Activated T-helper 1 cell treated with Interleukin-2 at 50 U/mL for 16 hours (primary cell): ENCODE measurements around the gene NT5C1A.

ENCODE experiments used
- DNase-seq: peaks from one replicate; pipeline ENCODE4 v3.0.0-alpha.2; 2020; ENCODE audit warnings: low read depth

NT5C1A gene

GRCh38 chr1:39635871-39636210 lies 36.1 kb downstream of the NT5C1A start:
- no peak for DNase-seq

GRCh38 chr1:39635205-39635870 lies 36.6 kb downstream of the NT5C1A start:
- no peak for DNase-seq

GRCh38 chr1:39633422-39633821 lies 38.5 kb downstream of the NT5C1A start:
- no peak for DNase-seq

- DNase-seq = no peak
Observed at GRCh38 chr1:39632682-39633417, 39.1 kb downstream of the NT5C1A start.

GRCh38 chr1:39632323-39632681 lies 39.6 kb downstream of the NT5C1A start:
- DNase-seq = no peak

DNA sequence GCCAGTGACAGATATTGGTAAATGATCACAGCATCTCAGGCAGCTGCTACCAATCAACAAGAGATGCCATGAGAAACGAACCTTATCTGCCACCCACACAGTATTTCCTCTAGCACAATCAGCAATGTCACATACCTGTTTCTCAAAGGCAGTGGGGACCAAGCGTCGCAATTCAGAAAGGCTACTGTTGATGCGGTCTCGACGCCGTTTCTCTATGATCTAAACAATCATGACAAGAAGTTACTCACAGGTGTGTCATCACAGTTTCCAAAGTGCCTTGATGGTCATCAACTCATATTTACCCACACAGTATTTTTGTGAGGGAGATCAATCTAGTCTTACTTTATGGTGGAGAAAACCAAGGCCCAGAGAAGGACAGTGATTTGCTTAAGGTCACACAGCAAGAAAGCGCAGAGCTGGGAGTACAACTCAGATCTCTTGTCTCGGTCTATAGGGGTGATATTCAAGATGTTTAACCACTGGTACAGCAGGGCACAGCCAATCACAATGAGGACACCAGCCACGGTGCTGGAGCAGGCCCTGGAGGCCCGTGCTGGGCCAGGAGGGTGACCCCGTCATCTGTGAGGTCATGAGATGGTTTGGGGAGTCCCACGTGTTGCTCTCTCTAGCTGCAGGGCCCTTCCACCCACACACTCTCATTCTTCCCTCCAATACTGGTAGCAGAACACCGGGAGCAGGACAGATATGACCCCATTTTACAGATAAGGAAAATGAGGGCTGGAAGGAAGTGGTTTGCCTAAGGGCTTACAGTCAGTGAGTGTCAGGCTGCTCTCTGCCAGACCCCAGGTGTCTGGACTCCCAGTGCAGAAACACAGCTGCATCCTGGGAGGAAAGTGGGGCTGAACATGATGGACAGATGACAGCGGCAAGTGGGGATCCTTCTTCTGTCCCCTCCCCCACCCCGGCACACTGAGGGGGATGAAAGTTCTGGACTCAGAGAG lies 40.3 kb downstream of the NT5C1A start:
- DNase-seq = no peak

DNA sequence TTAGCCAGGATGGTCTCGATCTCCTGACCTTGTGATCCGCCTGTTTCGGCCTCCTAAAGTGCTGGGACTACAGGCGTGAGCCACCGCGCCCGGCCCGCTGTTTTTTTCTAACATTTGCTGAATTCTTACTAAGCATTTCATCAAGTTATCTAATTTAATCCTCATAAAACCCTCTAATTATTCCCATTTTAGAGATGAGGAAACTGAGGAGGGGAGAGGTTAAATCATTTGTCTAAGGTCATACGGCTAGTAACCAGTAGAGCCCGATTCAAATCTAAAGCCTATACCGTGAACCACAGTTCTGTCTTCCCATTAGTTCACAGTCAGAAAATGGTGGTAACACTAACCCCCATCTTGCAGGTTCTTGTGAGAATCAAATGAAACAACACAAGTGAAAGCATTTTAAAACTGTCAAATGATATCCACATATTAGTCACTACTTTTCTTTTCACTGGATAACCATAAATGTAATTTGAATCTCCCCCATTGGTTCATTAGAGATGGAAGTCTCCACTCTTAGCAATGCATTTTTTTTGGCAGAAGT lies 43.0 kb downstream of the NT5C1A start:
- no peak for DNase-seq

GRCh38 chr1:39626646-39627045 lies 45.3 kb downstream of the NT5C1A start:
- DNase-seq = no peak

- no peak for DNase-seq
Observed at GRCh38 chr1:39625462-39626273, 46.2 kb downstream of the NT5C1A start.

DNA sequence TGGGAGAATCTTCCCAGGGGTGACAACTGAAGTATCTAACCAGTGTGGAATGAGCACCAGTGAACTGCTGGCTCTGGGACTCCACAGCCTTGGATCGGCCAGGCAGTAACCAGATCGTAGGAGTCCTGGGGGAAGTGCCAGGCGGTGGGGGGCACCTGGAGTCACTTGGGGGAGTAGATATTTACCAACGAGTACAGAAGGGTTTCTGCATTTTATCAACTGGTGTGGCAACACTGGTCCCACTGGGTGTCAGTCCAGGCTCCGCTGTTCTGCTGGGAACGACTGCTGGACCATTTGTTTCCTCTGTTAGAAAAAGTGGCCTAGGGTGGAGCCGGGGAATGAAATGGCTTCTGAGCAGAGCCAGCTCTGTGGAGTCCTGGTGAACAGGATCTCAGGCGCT lies 46.9 kb downstream of the NT5C1A start:
- no peak for DNase-seq

DNA sequence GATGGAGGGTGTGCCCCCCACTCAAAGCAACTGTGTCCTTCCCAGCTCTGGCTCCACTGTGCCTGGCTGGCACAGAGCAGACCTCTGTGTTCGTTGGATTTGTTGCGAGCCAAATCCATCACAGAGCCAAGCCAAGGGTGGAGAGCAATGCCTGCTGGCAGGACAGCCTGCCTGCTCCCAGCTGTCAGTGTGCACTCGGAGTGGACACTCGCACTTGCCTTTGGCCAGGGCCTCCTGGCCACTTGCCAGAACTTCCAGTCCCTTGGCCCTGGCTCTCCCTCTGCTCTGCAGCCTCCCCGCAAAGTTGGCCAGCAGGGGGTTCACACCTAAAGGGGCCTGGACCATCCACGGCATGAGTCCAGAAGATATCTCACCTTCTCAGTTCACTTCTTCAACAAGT lies 48.9 kb downstream of the NT5C1A start:
- no peak for DNase-seq

DNA sequence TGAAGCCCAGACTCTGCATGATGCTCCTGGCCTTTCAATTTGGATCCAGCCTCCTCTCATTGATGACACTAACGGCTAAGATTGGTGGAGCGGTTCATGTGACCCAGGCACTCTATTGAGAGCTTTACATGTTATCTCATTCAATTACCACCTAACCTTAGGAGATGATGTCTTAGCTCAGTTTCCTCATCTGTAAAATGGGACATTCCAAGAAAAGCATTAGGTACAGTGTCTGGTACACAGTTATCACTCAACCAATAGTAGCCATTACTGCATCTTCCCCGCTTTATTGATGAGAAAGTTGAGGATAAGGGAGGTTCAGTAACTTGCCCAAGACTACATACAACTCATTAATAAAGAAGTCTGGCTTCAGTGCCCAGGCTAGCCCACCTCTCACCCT lies 49.5 kb downstream of the NT5C1A start:
- DNase-seq = no peak

- DNase-seq = no peak
Observed at GRCh38 chr1:39620659-39621165, 51.2 kb downstream of the NT5C1A start.

- DNase-seq = no peak
Observed at GRCh38 chr1:39617488-39618049, 54.3 kb downstream of the NT5C1A start.

DNA sequence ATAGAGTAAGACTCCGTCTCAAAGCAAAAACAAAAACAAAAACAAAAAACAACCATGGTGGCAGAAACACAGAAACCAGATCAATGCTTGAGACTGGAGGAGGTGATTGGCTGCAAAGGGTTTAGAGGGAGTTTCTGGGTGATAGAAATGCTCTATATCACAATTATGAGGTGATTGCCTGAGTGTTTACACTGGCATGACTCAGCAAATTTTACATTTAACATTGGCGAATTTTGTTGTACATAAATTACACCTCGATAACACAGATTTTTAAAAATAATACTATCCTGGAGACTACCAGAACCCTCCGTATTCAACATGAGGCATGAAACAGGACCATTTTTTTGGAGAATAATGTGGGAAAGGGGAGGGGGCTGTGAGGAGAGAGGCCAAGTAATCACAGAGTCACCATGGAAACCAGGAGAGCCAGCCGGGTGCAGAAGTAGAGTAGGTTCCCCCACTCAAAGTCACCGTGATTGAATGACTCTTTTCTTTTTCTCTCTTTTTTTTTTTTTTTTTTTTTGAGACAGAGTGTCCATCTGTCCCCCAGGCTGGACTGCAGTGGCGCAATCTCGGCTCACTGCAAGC lies 56.7 kb downstream of the NT5C1A start:
- DNase-seq = no peak

DNA sequence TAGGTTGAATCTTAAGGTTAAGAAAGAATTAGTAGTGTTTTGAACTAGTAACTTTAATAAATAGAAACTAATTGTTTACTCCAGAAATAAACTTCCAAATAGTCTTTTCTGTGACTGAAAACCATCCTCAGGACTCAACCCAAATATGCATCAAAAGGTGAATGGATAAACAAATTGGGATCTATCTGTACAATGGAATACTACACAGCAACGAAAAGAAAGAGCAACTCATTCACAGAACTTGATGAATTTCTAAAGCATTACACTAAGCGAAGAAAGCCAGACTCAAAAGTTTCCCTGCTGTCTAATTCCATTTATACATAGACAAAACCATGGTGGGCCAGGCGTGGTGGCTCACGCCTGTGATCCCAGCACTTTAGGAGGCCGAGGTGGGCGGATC lies 57.4 kb downstream of the NT5C1A start:
- no peak for DNase-seq

GRCh38 chr1:39613250-39613649 lies 58.7 kb downstream of the NT5C1A start:
- DNase-seq = no peak

DNA sequence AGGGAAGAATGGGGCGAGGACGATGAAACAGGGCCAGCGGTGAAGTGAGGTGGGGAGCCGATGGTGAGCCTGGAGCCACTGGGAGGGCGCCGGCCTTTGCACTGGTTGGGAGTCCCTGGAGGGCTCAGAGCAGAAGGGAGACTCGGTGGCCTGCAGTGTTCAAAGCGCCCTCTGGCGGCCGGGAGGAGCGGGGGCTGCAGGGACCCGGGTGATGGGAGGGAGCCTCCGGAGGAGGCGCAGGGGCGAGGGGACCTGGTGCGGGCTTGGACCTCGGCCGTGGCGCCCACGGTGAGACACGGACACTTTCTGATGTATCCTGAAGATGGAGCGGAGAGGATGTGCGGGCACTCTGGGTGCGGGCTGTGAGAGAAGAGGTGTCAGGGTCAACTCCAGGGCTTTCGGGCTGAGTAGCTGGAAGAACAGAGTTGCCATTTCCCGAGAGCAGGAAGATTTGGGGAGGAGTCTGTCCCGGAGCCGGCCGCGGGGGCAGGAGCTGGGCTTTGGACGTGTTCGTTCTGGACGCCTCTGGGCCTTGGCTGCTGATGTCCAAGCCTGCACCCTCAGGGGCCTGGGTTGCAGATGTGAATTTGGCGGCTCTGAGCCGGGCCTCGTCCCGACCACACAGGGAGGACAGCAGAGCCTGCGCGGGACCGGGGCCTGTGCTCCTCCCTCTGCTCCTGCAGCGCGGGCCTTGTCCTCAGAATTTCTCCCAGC lies 62.1 kb downstream of the NT5C1A start:
- peak; percentile 59 for DNase-seq
